ENCODE results near the gene CD300LB.
"Not testable (repeated sequence)": the region's sequence is repeated elsewhere in the genome, so short reads cannot be mapped to it uniquely, and the experiment has no call there.

Gene CD300LB

GRCh38 chr17:74493331-74493833 lies 37.9 kb downstream of the CD300LB start:
- DNase-seq (ENCODE audit: low spot score): peak; percentile 77

DNA sequence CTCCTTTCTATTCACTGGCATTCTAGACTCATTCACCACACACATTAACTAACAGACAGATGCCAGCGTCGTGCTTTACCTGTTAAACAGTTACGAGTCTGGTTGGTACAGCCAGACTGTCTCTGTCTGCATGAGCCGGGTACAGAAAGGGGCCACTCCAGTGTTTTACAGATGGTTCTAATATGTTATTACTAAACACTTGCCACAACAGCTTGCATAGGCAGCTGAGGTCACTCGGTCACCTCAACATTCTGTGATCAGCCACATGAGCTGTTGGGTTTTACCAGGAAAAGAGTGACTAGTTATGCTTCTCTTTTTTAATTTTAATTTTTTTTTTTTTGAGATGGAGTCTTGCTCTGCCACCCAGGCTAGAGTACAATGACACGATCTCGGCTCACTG lies 39.6 kb downstream of the CD300LB start:
- no peak for DNase-seq (ENCODE audit: low spot score)

DNA sequence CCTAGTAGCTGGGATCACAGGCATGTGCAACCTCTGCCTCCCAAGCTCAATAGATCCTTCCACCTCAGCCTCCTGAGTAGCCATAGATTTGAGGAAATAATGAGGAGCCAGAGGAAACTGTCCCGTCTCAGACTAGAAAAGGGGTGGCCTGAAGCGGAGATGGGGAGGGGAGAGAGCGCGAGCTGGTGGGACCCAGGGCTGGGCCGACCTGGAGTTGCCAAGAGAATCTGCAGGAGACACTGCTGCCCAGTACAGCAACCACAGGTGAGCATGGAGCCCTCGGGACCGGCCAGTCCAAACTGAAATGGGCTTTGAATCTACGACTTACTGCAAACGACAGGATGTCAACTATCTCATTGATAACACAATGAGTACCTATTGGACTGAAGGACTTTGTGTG lies 40.6 kb downstream of the CD300LB start:
- no peak for DNase-seq (ENCODE audit: low spot score)

GRCh38 chr17:74488276-74488675 lies 43.0 kb downstream of the CD300LB start:
- DNase-seq (ENCODE audit: low spot score): not testable (repeated sequence)

GRCh38 chr17:74485841-74486240 lies 45.4 kb downstream of the CD300LB start:
- DNase-seq (ENCODE audit: low spot score): no peak

- DNase-seq (ENCODE audit: low spot score): no peak
Measured at GRCh38 chr17:74485022-74485743, 46.1 kb downstream of the CD300LB start.

GRCh38 chr17:74484066-74484465 lies 47.2 kb downstream of the CD300LB start:
- no peak for DNase-seq (ENCODE audit: low spot score)

- no peak for DNase-seq (ENCODE audit: low spot score)
Measured at GRCh38 chr17:74481621-74482020, 49.7 kb downstream of the CD300LB start.

GRCh38 chr17:74480290-74480689 lies 51.0 kb downstream of the CD300LB start:
- DNase-seq (ENCODE audit: low spot score): no peak

DNA sequence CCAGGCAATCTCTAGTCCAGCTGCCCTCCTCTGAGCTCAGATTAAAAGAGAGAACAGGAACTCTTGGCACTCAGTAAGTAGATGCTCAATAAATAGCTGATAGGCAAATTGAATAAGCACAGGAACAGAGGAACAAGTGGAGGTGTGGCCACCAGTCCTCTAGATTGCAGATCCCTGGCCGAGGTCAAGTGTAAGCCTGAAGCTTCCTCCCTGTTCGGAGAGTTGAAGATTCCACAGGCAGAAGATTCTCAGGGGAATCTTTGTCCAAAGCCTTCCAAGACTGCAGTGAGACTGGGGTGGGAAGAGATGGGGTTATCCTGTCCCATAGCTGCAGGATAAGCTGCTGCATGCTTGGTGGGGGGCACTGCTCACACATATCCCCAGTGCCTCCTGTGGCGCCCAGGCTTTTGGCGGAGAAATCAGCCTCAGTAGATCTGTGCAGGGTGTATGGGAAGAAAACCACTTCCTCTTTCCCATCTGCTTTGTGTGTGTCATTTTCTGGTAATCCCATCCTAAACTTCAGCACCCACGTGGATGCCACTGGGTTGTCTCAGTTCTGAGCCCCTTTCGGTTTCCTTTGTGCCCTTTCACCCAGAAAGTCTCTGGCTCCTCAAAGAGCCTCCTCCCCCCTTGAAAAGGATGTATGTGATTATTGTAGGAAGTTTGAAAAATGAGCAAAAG lies 52.7 kb downstream of the CD300LB start:
- no peak for DNase-seq (ENCODE audit: low spot score)

DNA sequence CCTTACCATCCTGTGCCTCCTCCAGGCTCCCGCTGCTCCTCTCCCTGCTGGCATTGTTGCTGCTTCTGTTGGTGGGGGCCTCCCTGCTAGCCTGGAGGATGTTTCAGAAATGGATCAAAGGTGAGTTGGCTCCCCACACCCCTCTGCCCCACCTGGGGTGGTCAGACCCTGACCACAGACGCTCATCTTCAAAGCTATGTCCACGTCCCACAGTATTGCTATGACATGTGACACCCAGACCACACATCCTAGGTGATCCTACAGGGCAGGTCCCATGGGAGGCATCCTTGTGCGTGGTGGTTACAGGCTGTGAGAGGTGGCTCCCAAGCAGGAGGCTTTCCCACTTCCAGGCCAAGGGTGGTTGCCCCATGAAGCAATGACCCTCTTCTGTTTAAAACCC lies 53.9 kb downstream of the CD300LB start:
- DNase-seq (ENCODE audit: low spot score): no peak

GRCh38 chr17:74475189-74475588 lies 56.1 kb downstream of the CD300LB start:
- DNase-seq (ENCODE audit: low spot score): no peak

DNA sequence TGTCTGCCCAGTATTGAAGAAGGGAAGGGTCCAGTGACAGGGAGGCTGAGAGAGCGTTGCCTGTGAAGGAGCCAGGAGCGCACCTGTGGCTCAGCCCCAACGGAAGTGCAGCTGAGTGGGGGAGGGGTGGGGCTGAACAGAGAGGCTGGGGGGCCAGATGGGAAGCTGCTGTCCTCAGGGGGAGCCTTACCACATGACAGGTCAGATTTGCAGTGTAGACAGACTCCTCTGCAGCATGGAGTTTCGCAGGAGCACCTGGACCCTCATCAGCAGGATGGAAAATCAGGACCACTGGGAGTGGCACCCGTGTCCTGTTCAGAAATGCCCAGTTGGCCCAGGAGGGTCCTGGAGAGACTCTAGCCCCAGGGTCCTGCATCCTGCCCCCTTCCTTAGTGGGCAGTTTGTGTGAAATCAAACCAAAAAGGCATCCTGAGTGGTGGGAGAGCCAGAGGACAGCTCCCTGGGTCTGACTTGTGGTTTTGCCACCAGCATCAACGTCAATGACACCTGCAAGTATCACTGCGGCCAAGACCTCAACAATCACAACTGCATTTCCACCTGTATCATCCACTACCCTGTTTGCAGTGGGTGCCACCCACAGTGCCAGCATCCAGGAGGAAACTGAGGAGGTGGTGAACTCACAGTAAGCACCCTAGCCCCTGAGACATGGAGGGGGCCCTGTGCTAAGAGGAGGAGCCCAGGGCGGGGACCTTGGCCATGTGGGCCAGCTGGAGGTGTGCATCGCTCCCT lies 57.1 kb downstream of the CD300LB start:
- no peak for DNase-seq (ENCODE audit: low spot score)

GRCh38 chr17:74473294-74473693 lies 58.0 kb downstream of the CD300LB start:
- DNase-seq (ENCODE audit: low spot score): no peak

GRCh38 chr17:74472890-74473289 lies 58.4 kb downstream of the CD300LB start:
- no peak for DNase-seq (ENCODE audit: low spot score)

DNA sequence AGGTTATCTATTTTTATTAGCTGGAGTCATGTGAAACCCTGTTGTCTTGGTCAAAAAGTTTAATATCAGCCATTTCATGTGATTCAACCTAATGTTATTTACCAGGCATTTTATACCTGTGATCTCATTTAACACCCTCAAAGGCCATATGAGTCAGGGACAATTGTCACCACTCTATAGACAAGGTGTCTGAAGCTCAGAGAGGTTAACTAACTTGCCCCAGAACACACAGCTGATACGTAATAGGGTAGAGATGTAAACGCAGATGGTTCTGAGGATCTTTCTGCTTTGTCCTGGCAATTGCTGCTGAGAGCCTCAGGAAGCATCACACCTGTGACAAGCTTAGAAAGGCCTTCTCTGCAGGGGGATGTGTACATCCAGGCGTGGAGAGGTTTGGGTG lies 59.9 kb downstream of the CD300LB start:
- DNase-seq (ENCODE audit: low spot score): no peak

All from HuH-7 (cell line).